Transverse colon (tissue), 4 donors: ENCODE data around the gene MCRIP2. TPM values are rescaled to one million over a fixed set of nuclear protein-coding genes. Genes with fewer than 3 reads are reported as not detected.

Experiments
- DNase-seq: peaks from one replicate; pipeline ENCODE4 v3.0.0-alpha.2; 2019
- H3K27ac ChIP-seq, 4 donors: fragments of 200-600 bp; sonication (generic); 2 replicates each; pipeline ENCODE4 v1.5.1; 2016 to 2018; ENCODE audit warnings: inconsistent platforms in 4 of 4
- H3K27me3 ChIP-seq: fragments of 200-600 bp; sonication (generic); 2 replicates; pipeline ENCODE4 v1.5.1; 2017; ENCODE audit warnings: inconsistent platforms
- H3K36me3 ChIP-seq, 4 donors: fragments of 200-600 bp; sonication (generic); 2 replicates each; pipeline ENCODE4 v1.5.1; 2017 to 2019; ENCODE audit warnings: inconsistent platforms in 4 of 4
- H3K4me1 ChIP-seq, 4 donors: fragments of 200-600 bp; sonication (generic); 2 replicates each; pipeline ENCODE4 v1.5.1; 2017 to 2020; ENCODE audit warnings: inconsistent platforms in 4 of 4
- H3K4me3 ChIP-seq, 4 donors: fragments of 200-600 bp; sonication (generic); 1 replicate in 1 of 4; 2 replicates in 3 of 4; pipeline versions ENCODE4 v1.5.1 to v1.6.1; 2017 to 2019; ENCODE audit warnings: inconsistent platforms in 4 of 4
- H3K9me3 ChIP-seq, 2 donors: fragments of 200-600 bp; sonication (generic); 2 replicates each; pipeline ENCODE4 v1.5.1; 2017 to 2019; ENCODE audit warnings: inconsistent platforms in 2 of 2
- CTCF ChIP-seq, 5 experiments: fragments of 200-600 bp in 3 of 5; fragments of 450-650 bp in 2 of 5; sonication (generic) in 3 of 5; IDR thresholded peaks; 1 replicate in 2 of 5; 2 replicates in 3 of 5; pipeline ENCODE4 v1.5.1; 2016 to 2017; ENCODE audit warnings: antibody characterized with exemption in 5 of 5, inconsistent platforms in 3 of 5, mild to moderate bottlenecking in 2 of 5, moderate library complexity in 1 of 5
- EP300 ChIP-seq: sonication (generic); formaldehyde crosslinking; IDR thresholded peaks from one replicate; pipeline ENCODE4 v1.6.1; 2017; ENCODE audit warnings: antibody characterized with exemption, low read depth
- POLR2A ChIP-seq: fragments of 450-650 bp; IDR thresholded peaks from one replicate; pipeline ENCODE4 v1.6.1; 2016; ENCODE audit warnings: antibody characterized with exemption, mild to moderate bottlenecking, moderate library complexity
- POLR2AphosphoS5 ChIP-seq, 3 donors: sonication (generic); formaldehyde crosslinking; IDR thresholded peaks; one replicate each; pipeline ENCODE4 v1.6.1; 2016; ENCODE audit warnings: antibody characterized with exemption in 3 of 3
- WGBS, 2 donors: methylation state at CpG; one replicate each; pipeline ENCODE4 v1.1.5; 2018; ENCODE audit warnings: low coverage in 1 of 2; 5-methylcytosine and 5-hydroxymethylcytosine counted together
- in situ Hi-C, 4 donors: fragments of 200-750 bp; cut with MboI; loops; one replicate each; pipeline versions ENCODE4 v1.15.0 to v1.15.1; 2017; ENCODE audit warnings: low sequenced_read_pairs in 3 of 4, low pct_ligation_motif_present in 1 of 4, low pct_unique_long_range_greater_than_20kb in 1 of 4
- intact Hi-C: fragments of 100-400 bp; cut with DNase I; formaldehyde crosslinking; loops from one replicate; pipeline ENCODE4 v1.15.1; 2023; ENCODE audit warnings: low total_unique reads
- total RNA-seq, 4 donors: library from RNA; depleted of rRNA; stranded (reverse); fragments of >200 nt; gene quantifications; one replicate each; pipeline ENCODE4 v1.1.0, GENCODE V29; 2016

The MCRIP2 gene
- total RNA-seq, 4 donors from 2014 or later = 158 to 267 (median 211) TPM

DNA sequence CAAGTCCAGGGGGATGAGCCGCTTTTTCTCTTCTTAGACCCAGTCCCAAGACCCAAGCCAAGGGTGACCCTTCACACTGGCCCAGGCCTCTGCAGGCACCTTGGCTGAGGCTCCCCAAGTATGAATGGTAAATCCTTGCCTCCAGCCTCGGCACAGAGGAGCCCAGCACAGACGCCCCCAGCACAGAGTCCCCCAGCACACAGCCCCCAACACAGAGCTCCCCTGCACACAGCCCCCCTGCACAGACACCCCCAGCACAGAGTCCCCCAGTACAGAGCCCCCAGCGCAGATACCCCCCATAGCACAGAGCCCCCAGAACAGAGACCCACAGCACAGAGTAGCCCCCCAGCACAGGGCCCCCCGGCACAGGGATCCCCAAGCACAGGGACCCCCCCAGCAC is 1.0 kb upstream of the MCRIP2 start:
- no peak for DNase-seq
- Histone ChIP-seq H3K27me3 (no peaks in the 10 kb centered on the region), H3K27ac (peak overlapping the region in 3 of 4 donors; percentile 93 to 95 (median 95)), H3K4me1 (peaks cover 19 to 45% (median 43%) of the 10 kb centered on the region in 4 donors), H3K36me3 (no peaks in the 10 kb centered on the region), H3K9me3 (no peaks in the 10 kb centered on the region), H3K4me3 (peak overlapping the region in 1 of 4 donors; percentile 85)
- no peak for TF ChIP-seq POLR2AphosphoS5 (IDR thresholded peaks at IDR 0.05)
- TF ChIP-seq POLR2A = no peak
- no peak for TF ChIP-seq CTCF (IDR thresholded peaks at IDR 0.05)
- TF ChIP-seq EP300 = no peak
- intact Hi-C loops (no loop called here), in situ Hi-C loops (no loop called here)
- 80% methylated on average over 4 of the region's 5 CpGs; no CpG with 5 or more reads in 1 of the 2 donors for WGBS, 2 donors

GRCh38 chr16:642189-643049 is 791 bp downstream of the MCRIP2 start:
- Histone ChIP-seq H3K36me3 (no peaks in the 10 kb centered on the region), H3K27me3 (no peaks in the 10 kb centered on the region), H3K4me3 (peak overlapping the region; percentile 84 to 96 (median 88)), H3K4me1 (peaks cover 32 to 57% (median 57%) of the 10 kb centered on the region in 4 donors), H3K27ac (peak overlapping the region; percentile 93 to 96 (median 95)), H3K9me3 (no peaks in the 10 kb centered on the region)
- in situ Hi-C loops = no loop called here
- WGBS, 2 donors = 6% methylated on average over 62 of the region's 72 CpGs; no CpG with 5 or more reads in 1 of the 2 donors
- TF ChIP-seq POLR2A (peak; percentile 61), EP300 (no peak), CTCF (IDR thresholded peaks at IDR 0.05) (no peak), POLR2AphosphoS5 (IDR thresholded peaks at IDR 0.05) (peak in 2 of 3 donors; percentile 48 to 64)
- intact Hi-C loops = no loop called here
- peak; percentile 86 for DNase-seq

GRCh38 chr16:643050-643368 is 1.4 kb downstream of the MCRIP2 start:
- intact Hi-C loops = no loop called here
- in situ Hi-C loops = no loop called here
- DNase-seq = no peak
- peaks cover 35 to 59% (median 58%) of the 10 kb centered on the region in 4 donors for H3K4me1 ChIP-seq
- no peaks in the 10 kb centered on the region for H3K9me3 ChIP-seq
- TF ChIP-seq CTCF (IDR thresholded peaks at IDR 0.05) (no peak), POLR2A (no peak), POLR2AphosphoS5 (IDR thresholded peaks at IDR 0.05) (no peak), EP300 (no peak)
- H3K27me3 ChIP-seq = no peaks in the 10 kb centered on the region
- 66% methylated on average over 9 of the region's 13 CpGs; no CpG with 5 or more reads in 1 of the 2 donors for WGBS, 2 donors
- peak overlapping the region; percentile 84 to 96 (median 88) for H3K4me3 ChIP-seq
- H3K36me3 ChIP-seq = no peaks in the 10 kb centered on the region
- peak overlapping the region; percentile 93 to 96 (median 95) for H3K27ac ChIP-seq

DNA sequence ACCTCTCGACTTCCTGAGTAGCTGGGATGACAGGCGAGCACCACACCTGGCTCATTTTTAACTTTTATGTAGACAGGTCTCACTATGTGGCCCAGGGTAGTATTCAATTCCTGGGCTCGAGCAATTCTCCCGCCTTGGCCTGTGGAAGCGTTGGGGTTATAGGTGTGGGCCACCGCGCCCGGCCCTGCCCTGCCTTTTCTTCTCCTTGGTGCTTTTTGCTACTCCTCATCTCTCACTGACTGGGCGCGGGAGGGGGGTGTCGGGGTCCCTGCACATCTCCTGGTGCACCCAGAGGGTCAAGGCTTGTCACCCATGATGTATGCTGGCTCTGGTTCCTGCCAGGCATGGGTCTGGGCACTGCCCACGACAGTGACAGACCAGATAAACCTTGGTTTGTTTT is 2.9 kb downstream of the MCRIP2 start:
- H3K36me3 ChIP-seq = no peaks in the 10 kb centered on the region
- no peak for DNase-seq
- peak overlapping the region; percentile 93 to 96 (median 95) for H3K27ac ChIP-seq
- H3K4me3 ChIP-seq = no peak overlapping the region
- peaks cover 40 to 70% (median 69%) of the 10 kb centered on the region in 4 donors for H3K4me1 ChIP-seq
- WGBS, 2 donors = 80 to 82% methylated on average over 2 to 12 of the region's 12 CpGs
- TF ChIP-seq POLR2A (no peak), CTCF (IDR thresholded peaks at IDR 0.05) (no peak), POLR2AphosphoS5 (IDR thresholded peaks at IDR 0.05) (no peak)
- no peaks in the 10 kb centered on the region for H3K27me3 ChIP-seq
- intact Hi-C loops = no loop called here
- H3K9me3 ChIP-seq = no peaks in the 10 kb centered on the region
- in situ Hi-C loops = no loop called here
